ENCODE results near the gene GBGT1. TPM values are rescaled to one million over a fixed set of nuclear protein-coding genes. Genes with fewer than 3 reads are reported as not detected.

Gene GBGT1
- total RNA-seq, 4 donors from 2014 or later, result 7.0 to 49.5 (median 14.1) TPM

GRCh38 chr9:133199648-133200321, 36.1 kb upstream of the GBGT1 start:
- no peak overlapping the region for H3K27ac ChIP-seq
- no peaks in the 10 kb centered on the region for H3K27me3 ChIP-seq

GRCh38 chr9:133195029-133195428, 31.3 kb upstream of the GBGT1 start:
- Histone ChIP-seq H3K4me3 (no peak overlapping the region), H3K27ac (no peak overlapping the region), H3K4me1 (no peaks in the 10 kb centered on the region), H3K27me3 (no peaks in the 10 kb centered on the region), H3K9me3 (no peaks in the 10 kb centered on the region), H3K36me3 (no peaks in the 10 kb centered on the region)
- TF ChIP-seq CTCF (IDR thresholded peaks at IDR 0.05), result no peak
- TF ChIP-seq POLR2A (IDR thresholded peaks at IDR 0.05), result no peak
- DNase-seq, result no peak

More at GRCh38 chr9:133199648-133200321, 36.1 kb upstream of the GBGT1 start:
- TF ChIP-seq POLR2A (IDR thresholded peaks at IDR 0.05), result no peak
- TF ChIP-seq CTCF (IDR thresholded peaks at IDR 0.05), result peak in 1 of 6 experiments; percentile 4
- Histone ChIP-seq H3K4me3 (peak overlapping the region in 3 of 4 donors; percentile 5 to 40 (median 12)), H3K36me3 (no peaks in the 10 kb centered on the region), H3K4me1 (no peaks in the 10 kb centered on the region), H3K9me3 (no peaks in the 10 kb centered on the region)
- no peak for DNase-seq

DNA sequence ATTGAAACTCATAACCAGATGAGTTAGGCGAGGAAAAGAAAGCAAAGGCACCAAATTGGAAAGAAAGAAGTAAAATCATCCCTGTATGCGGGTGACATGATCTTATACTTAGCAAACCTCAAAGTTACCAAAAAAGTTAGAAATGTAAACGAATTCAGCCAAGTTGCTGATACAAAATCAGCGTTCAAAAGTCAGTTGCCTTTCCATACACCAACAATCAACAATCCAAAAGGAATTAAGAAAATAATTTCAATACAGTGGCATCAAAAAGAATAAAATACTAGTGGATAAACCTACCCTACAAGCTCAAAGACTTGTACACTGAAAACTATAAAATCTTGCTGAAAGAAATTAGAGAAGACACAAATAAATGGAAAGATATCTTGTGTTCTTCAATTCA, 30.9 kb upstream of the GBGT1 start:
- H3K4me3 ChIP-seq, result no peak overlapping the region
- no peaks in the 10 kb centered on the region for H3K9me3 ChIP-seq
- H3K4me1 ChIP-seq, result no peaks in the 10 kb centered on the region
- no peaks in the 10 kb centered on the region for H3K27me3 ChIP-seq
- H3K36me3 ChIP-seq, result no peaks in the 10 kb centered on the region
- H3K27ac ChIP-seq, result no peak overlapping the region
- DNase-seq, result no peak
- no peak for TF ChIP-seq CTCF (IDR thresholded peaks at IDR 0.05)
- TF ChIP-seq POLR2A (IDR thresholded peaks at IDR 0.05), result no peak

GRCh38 chr9:133191989-133192388, 28.3 kb upstream of the GBGT1 start:
- no peak for DNase-seq
- Histone ChIP-seq H3K27me3 (no peaks in the 10 kb centered on the region), H3K4me1 (no peaks in the 10 kb centered on the region), H3K36me3 (no peaks in the 10 kb centered on the region), H3K9me3 (no peaks in the 10 kb centered on the region), H3K27ac (no peak overlapping the region), H3K4me3 (no peak overlapping the region)
- no peak for TF ChIP-seq CTCF (IDR thresholded peaks at IDR 0.05)
- no peak for TF ChIP-seq POLR2A (IDR thresholded peaks at IDR 0.05)

DNA sequence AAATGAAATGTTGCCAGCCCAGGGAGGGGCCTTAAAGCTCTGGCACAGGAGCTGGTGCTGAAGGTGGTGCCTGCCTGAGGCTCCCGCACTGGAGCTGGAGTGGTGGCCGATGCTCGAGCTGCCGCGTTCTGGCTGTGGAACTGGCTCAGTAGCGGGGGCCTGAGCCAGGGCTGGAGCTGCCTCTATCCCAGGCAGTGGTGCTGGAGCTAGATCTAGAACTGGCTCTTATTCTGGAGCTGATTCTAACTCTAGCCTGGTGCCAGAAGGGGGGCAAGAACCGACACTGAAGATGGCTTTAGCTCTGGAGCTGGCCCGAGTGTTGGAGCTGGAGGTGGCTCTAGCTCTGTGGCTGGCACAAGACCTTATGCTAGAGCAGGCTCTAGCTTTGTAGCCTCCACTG, 26.1 kb upstream of the GBGT1 start:
- no peak for DNase-seq
- no peak for TF ChIP-seq CTCF (IDR thresholded peaks at IDR 0.05)
- no peak for TF ChIP-seq POLR2A (IDR thresholded peaks at IDR 0.05)
- Histone ChIP-seq H3K9me3 (no peaks in the 10 kb centered on the region), H3K27me3 (no peaks in the 10 kb centered on the region), H3K4me1 (peaks cover 0 to 6% (median 0%) of the 10 kb centered on the region in 4 donors), H3K27ac (no peak overlapping the region), H3K4me3 (no peak overlapping the region), H3K36me3 (no peaks in the 10 kb centered on the region)

- peaks cover 0 to 6% (median 0%) of the 10 kb centered on the region in 4 donors for H3K4me1 ChIP-seq
- H3K4me3 ChIP-seq, result no peak overlapping the region
- no peaks in the 10 kb centered on the region for H3K9me3 ChIP-seq
- no peaks in the 10 kb centered on the region for H3K27me3 ChIP-seq
- TF ChIP-seq POLR2A (IDR thresholded peaks at IDR 0.05), result no peak
- TF ChIP-seq CTCF (IDR thresholded peaks at IDR 0.05), result no peak
- DNase-seq, result no peak
- no peaks in the 10 kb centered on the region for H3K36me3 ChIP-seq
- H3K27ac ChIP-seq, result no peak overlapping the region
Measured at GRCh38 chr9:133188843-133189180, 25.1 kb upstream of the GBGT1 start.

All from Peyer's patch (tissue), 4 donors.